Body of pancreas (tissue), 4 donors: Measurements from ENCODE around the gene ABCA13. TPM values are rescaled to one million over a fixed set of nuclear protein-coding genes. Genes with fewer than 3 reads are reported as not detected.

ENCODE experiments used
- ATAC-seq: fragments of 150-250 bp; one replicate; pipeline ENCODE4 v1.9.1; 2016
- DNase-seq, 4 donors: peaks; one replicate each; pipeline ENCODE4 v3.0.0-alpha.2; 2019
- H3K27ac ChIP-seq, 4 donors: fragments of 200-600 bp; sonication (generic); 1 replicate in 3 of 4; 2 replicates in 1 of 4; pipeline versions ENCODE4 v1.5.1 to v1.6.1; 2016 to 2019; ENCODE audit warnings: mild to moderate bottlenecking in 1 of 4, mixed read lengths in 1 of 4, moderate library complexity in 1 of 4
- H3K27me3 ChIP-seq, 2 donors: fragments of 200-600 bp; sonication (generic); one replicate each; pipeline ENCODE4 v1.6.0; 2016; ENCODE audit warnings: mild to moderate bottlenecking in 1 of 2
- H3K36me3 ChIP-seq, 2 donors: fragments of 200-600 bp; sonication (generic); replicated peaks in 1 of 2; 2 replicates each; pipeline ENCODE4 v1.5.1; 2016; ENCODE audit warnings: low read depth in 2 of 2; ENCODE audit not compliant: insufficient read depth in 1 of 2
- H3K4me1 ChIP-seq: fragments of 200-600 bp; sonication (generic); one replicate; pipeline ENCODE4 v1.6.0; 2016
- H3K4me3 ChIP-seq, 2 donors: fragments of 200-600 bp; sonication (generic); 1 replicate in 1 of 2; 2 replicates in 1 of 2; pipeline ENCODE4 v1.5.1; 2016 to 2019
- H3K9me3 ChIP-seq, 3 donors: fragments of 200-600 bp; sonication (generic); 1 replicate in 2 of 3; 2 replicates in 1 of 3; pipeline ENCODE4 v1.5.1; 2016
- POLR2A ChIP-seq, 3 donors: fragments of 450-650 bp; IDR thresholded peaks; one replicate each; pipeline ENCODE4 v1.6.1; 2016; ENCODE audit warnings: antibody characterized with exemption in 3 of 3, mild to moderate bottlenecking in 2 of 3
- WGBS, 2 donors: methylation state at CpG; one replicate each; pipeline ENCODE4 v1.1.5; 2017; 5-methylcytosine and 5-hydroxymethylcytosine counted together
- intact Hi-C: fragments of 100-400 bp; cut with DNase I; formaldehyde crosslinking; loops from one replicate; pipeline ENCODE4 v1.15.1; 2023
- total RNA-seq, 2 donors: library from RNA; depleted of rRNA; stranded (reverse); fragments of >200 nt; gene quantifications; one replicate each; pipeline ENCODE4 v1.1.0, GENCODE V29; 2016
- TF ChIP-seq, protein P1 (sequence below), 7 experiments: fragments of 450-650 bp in 4 of 7; fragments of 200-600 bp in 3 of 7; sonication (generic) in 3 of 7; IDR thresholded peaks; one replicate each; pipeline ENCODE4 v1.5.1; 2016 to 2019; ENCODE audit warnings: antibody characterized with exemption in 7 of 7

The ABCA13 gene
- total RNA-seq, 2 donors from 2014 or later, result under 0.01 TPM

DNA sequence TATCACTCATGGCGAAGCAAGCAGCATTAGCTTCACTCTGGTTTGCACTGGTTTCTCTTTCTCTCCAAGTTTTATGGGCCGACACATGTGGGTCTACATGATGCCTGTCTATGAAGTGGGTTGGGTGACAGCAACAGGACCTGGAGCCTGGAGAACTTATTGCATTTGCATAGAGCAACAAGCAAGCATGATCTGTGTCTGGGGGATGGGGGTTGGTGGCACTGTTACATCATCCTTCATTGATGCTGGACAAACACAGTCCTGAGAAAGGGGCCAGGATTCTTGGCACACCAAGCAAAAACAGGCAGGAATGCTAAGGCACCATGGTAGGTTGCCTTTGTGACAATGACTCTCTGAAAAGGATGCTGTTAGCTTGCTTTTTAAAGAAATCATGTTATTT, 486.9 kb downstream of the ABCA13 start:
- no peak for ATAC-seq
- no peak overlapping the region for H3K4me3 ChIP-seq
- H3K27ac ChIP-seq, result no peak overlapping the region
- DNase-seq, result no peak
- intact Hi-C loops, result no loop called here
- 18 to 59% methylated on average over 2 of the region's 2 CpGs for WGBS, 2 donors
- H3K4me1 ChIP-seq, result no peaks in the 10 kb centered on the region
- H3K36me3 ChIP-seq, result no peaks in the 10 kb centered on the region
- H3K9me3 ChIP-seq, result no peaks in the 10 kb centered on the region
- no peak for TF ChIP-seq POLR2A (IDR thresholded peaks at IDR 0.05)
- TF ChIP-seq, protein P1, sequence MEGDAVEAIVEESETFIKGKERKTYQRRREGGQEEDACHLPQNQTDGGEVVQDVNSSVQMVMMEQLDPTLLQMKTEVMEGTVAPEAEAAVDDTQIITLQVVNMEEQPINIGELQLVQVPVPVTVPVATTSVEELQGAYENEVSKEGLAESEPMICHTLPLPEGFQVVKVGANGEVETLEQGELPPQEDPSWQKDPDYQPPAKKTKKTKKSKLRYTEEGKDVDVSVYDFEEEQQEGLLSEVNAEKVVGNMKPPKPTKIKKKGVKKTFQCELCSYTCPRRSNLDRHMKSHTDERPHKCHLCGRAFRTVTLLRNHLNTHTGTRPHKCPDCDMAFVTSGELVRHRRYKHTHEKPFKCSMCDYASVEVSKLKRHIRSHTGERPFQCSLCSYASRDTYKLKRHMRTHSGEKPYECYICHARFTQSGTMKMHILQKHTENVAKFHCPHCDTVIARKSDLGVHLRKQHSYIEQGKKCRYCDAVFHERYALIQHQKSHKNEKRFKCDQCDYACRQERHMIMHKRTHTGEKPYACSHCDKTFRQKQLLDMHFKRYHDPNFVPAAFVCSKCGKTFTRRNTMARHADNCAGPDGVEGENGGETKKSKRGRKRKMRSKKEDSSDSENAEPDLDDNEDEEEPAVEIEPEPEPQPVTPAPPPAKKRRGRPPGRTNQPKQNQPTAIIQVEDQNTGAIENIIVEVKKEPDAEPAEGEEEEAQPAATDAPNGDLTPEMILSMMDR (IDR thresholded peaks at IDR 0.05), result no peak
- no peaks in the 10 kb centered on the region for H3K27me3 ChIP-seq

DNA sequence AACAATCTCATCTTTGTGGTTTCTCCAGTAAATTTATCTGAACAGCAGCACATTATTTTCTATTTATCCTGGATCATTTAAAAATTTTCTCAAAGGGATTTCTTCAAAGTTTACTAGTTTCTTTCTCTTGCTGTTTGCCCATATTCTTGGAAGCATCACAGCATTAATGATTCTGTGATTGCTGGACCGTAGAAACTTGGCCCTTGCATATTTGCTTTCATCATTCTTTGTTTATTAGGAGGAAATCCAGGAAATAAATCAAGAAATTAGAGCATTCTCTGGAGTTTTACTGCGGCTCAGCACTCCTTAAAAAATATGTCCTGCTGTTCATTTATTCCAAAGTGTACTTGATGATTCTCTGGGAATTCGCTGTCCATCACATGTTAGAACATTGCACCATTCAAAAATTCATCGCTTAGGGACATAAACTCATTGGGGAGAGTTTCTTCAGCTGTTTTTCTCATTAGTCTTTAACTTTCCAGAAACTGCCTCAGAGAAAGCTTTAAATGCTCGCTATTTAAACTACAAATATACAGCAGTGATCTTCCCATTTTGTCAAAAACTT, 489.1 kb downstream of the ABCA13 start:
- no peaks in the 10 kb centered on the region for H3K4me1 ChIP-seq
- no peaks in the 10 kb centered on the region for H3K36me3 ChIP-seq
- intact Hi-C loops, result no loop called here
- DNase-seq, result no peak
- 43 to 59% methylated on average over 5 of the region's 5 CpGs for WGBS, 2 donors
- H3K27ac ChIP-seq, result no peak overlapping the region
- H3K27me3 ChIP-seq, result no peaks in the 10 kb centered on the region
- H3K9me3 ChIP-seq, result no peaks in the 10 kb centered on the region
- H3K4me3 ChIP-seq, result no peak overlapping the region
- no peak for ATAC-seq
- no peak for TF ChIP-seq POLR2A (IDR thresholded peaks at IDR 0.05)
- TF ChIP-seq, protein P1 (IDR thresholded peaks at IDR 0.05), result no peak

DNA sequence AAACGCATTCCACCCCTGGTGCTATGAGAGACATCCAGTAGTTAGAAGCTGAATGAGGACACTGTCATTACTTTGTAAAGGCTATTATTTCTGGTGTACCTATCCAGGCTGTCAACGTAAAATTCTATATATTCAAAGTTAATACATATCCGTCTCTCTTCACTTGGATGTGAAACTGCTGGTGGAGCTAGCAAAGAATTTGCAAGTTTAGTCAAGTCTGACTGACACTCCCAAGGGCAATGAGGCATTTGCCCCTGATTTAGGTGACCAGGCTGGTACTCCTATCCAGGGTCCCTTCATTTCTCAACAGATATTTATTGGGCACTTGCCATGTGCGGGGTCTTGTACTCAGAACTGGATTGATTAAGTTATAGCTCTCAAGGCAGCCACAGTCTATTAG, 493.0 kb downstream of the ABCA13 start:
- no peak for TF ChIP-seq POLR2A (IDR thresholded peaks at IDR 0.05)
- TF ChIP-seq, protein P1 (IDR thresholded peaks at IDR 0.05), result no peak
- no peaks in the 10 kb centered on the region for H3K9me3 ChIP-seq
- intact Hi-C loops, result no loop called here
- ATAC-seq (no peak), DNase-seq (no peak)
- H3K4me3 ChIP-seq, result no peak overlapping the region
- no peaks in the 10 kb centered on the region for H3K36me3 ChIP-seq
- no peaks in the 10 kb centered on the region for H3K4me1 ChIP-seq
- no peak overlapping the region for H3K27ac ChIP-seq
- H3K27me3 ChIP-seq, result no peaks in the 10 kb centered on the region
- 64 to 69% methylated on average over 4 of the region's 4 CpGs for WGBS, 2 donors

DNA sequence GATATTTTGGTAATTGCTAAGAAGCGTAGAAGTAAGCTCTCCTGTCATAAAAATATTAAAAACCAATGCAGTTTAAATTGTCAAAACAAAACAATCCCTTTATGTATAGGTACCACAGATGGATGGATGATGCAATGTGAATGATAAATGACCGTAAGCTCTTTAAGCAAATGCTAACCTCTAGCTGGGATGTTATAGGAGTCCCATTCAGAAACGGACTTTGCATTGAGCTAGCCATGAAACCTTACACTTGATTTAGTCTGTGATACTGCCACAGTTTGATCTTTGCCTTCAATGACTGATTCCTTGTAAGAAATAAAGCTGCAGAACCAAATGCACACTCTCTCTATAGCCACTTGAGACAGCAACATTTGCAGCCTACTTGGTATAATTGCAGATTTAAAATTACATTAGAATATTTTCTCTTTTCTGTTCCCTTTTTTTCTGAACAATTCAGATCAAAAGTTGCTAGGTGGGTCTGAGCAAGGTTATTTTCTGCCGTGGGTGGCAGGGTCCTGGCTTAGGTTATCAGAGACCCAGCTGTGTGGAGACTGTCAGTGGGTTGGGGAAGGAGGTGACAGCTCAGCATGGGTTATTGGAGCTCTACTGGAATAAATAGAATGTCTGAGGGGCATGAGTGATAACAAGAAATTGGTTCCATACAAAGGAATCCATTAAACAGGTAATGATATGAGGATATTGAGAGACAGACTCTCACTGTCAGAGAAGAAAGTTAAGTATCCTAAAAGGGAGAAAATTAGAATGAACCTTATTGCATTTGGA, 494.3 kb downstream of the ABCA13 start:
- TF ChIP-seq POLR2A (IDR thresholded peaks at IDR 0.05), result no peak
- TF ChIP-seq, protein P1 (IDR thresholded peaks at IDR 0.05), result no peak
- intact Hi-C loops, result no loop called here
- ATAC-seq, result no peak
- H3K36me3 ChIP-seq, result no peaks in the 10 kb centered on the region
- no peak for DNase-seq
- no peak overlapping the region for H3K27ac ChIP-seq
- no peaks in the 10 kb centered on the region for H3K4me1 ChIP-seq
- 38 to 41% methylated on average over 4 of the region's 4 CpGs for WGBS, 2 donors
- no peak overlapping the region for H3K4me3 ChIP-seq
- no peaks in the 10 kb centered on the region for H3K9me3 ChIP-seq
- no peaks in the 10 kb centered on the region for H3K27me3 ChIP-seq

DNA sequence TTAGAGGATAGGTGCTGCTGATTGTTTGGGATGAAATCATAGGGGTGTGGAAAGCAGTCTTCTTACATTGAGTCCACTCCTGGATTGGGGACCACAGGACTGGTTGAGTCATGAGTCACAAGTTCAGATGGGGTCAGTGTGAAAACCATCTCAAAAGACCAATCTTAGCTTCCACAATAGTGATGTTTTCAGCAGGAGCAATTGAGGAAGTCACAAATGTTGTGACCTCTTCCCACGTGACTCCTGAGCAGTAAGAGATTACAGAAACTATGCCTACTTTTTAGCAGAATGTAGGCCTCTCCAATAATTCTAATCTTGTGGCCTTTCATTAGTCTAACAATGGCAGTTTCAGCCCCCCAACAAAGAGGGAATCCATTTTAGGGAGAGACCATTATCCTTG, 496.1 kb downstream of the ABCA13 start:
- H3K4me1 ChIP-seq, result no peaks in the 10 kb centered on the region
- TF ChIP-seq POLR2A (IDR thresholded peaks at IDR 0.05), result no peak
- TF ChIP-seq, protein P1 (IDR thresholded peaks at IDR 0.05), result no peak
- H3K36me3 ChIP-seq, result no peaks in the 10 kb centered on the region
- ATAC-seq (no peak), DNase-seq (no peak)
- no peak overlapping the region for H3K27ac ChIP-seq
- intact Hi-C loops, result no loop called here
- H3K27me3 ChIP-seq, result no peaks in the 10 kb centered on the region
- WGBS, 2 donors, result 9 to 19% methylated on average over 1 of the region's 1 CpG
- no peaks in the 10 kb centered on the region for H3K9me3 ChIP-seq
- H3K4me3 ChIP-seq, result no peak overlapping the region
